OCI-LY1 (cell line): ENCODE results near the gene ABCA13.

ENCODE experiments used
- H2AFZ ChIP-seq: fragments of 200-600 bp; sonication (generic), shearing (Covaris generic); 2 replicates; pipeline ENCODE4 v1.6.0; 2014; ENCODE audit warnings: antibody characterized with exemption, mild to moderate bottlenecking, low read length
- H3F3A ChIP-seq: fragments of 200-600 bp; sonication (generic), shearing (Covaris generic); 2 replicates; pipeline ENCODE4 v1.6.0; 2014; ENCODE audit warnings: mild to moderate bottlenecking, antibody characterized with exemption, low read length, moderate library complexity; ENCODE audit not compliant: insufficient read depth
- H3K27ac ChIP-seq: fragments of 200-600 bp; sonication (generic); 2 replicates; pipeline ENCODE4 v1.5.1; 2014; ENCODE audit warnings: low read length, mixed run types, mild to moderate bottlenecking, low read depth; ENCODE audit not compliant: poor library complexity, severe bottlenecking
- H3K27me3 ChIP-seq: fragments of 200-600 bp; sonication (generic); 2 replicates; pipeline ENCODE4 v1.6.0; 2014; ENCODE audit warnings: antibody characterized with exemption, mild to moderate bottlenecking, low read length, moderate library complexity; ENCODE audit not compliant: insufficient read depth
- H3K36me3 ChIP-seq: fragments of 200-600 bp; sonication (generic); 2 replicates; pipeline ENCODE4 v1.6.1; 2014; ENCODE audit warnings: mild to moderate bottlenecking, antibody characterized with exemption, low read length, moderate library complexity, mixed read lengths; ENCODE audit not compliant: insufficient read depth
- H3K4me1 ChIP-seq: fragments of 200-600 bp; sonication (generic); 2 replicates; pipeline ENCODE4 v1.5.1; 2014; ENCODE audit warnings: mild to moderate bottlenecking, low read length, moderate library complexity; ENCODE audit not compliant: insufficient read depth, severe bottlenecking
- H3K4me2 ChIP-seq: fragments of 200-600 bp; sonication (generic), shearing (Covaris generic); 2 replicates; pipeline ENCODE4 v1.6.1; 2014; ENCODE audit warnings: low read length
- H3K4me3 ChIP-seq: fragments of 200-600 bp; sonication (generic); 2 replicates; pipeline ENCODE4 v1.5.1; 2014; ENCODE audit warnings: low read length, low read depth, mild to moderate bottlenecking, mixed read lengths; ENCODE audit not compliant: poor library complexity, severe bottlenecking
- H3K79me2 ChIP-seq: fragments of 200-600 bp; shearing (Covaris generic); 2 replicates; pipeline ENCODE4 v1.6.1; 2016; ENCODE audit warnings: mixed run types, low read length, mixed read lengths; ENCODE audit not compliant: insufficient read depth
- H3K9ac ChIP-seq: fragments of 200-600 bp; sonication (generic), shearing (Covaris generic); 2 replicates; pipeline ENCODE4 v1.6.1; 2014; ENCODE audit warnings: mild to moderate bottlenecking, low read length, mixed read lengths
- H3K9me2 ChIP-seq: fragments of 200-600 bp; sonication (generic), shearing (Covaris generic); 2 replicates; pipeline ENCODE4 v1.6.1; 2014; ENCODE audit warnings: low read depth, mild to moderate bottlenecking, low read length, mixed read lengths
- H3K9me3 ChIP-seq: fragments of 200-600 bp; shearing (Covaris generic); 2 replicates; pipeline ENCODE4 v1.6.1; 2014; ENCODE audit warnings: low read length, mixed read lengths
- H4K20me1 ChIP-seq: fragments of 200-600 bp; sonication (generic), shearing (Covaris generic); 2 replicates; pipeline ENCODE4 v1.6.0; 2016; ENCODE audit warnings: mild to moderate bottlenecking, low read length; ENCODE audit not compliant: insufficient read depth
- EZH2 ChIP-seq: fragments of 200-600 bp; sonication (generic), shearing (Covaris generic); IDR thresholded peaks from 2 replicates; pipeline ENCODE4 v1.8.0; 2017; ENCODE audit warnings: borderline replicate concordance, mixed run types, mild to moderate bottlenecking, antibody characterized with exemption, low read length, moderate library complexity, mixed read lengths
- TF ChIP-seq, protein P1 (sequence below): fragments of 200-600 bp; sonication (generic), shearing (Covaris generic); IDR thresholded peaks from 2 replicates; pipeline ENCODE4 v1.5.1; 2017; ENCODE audit warnings: mild to moderate bottlenecking, antibody characterized with exemption, low read length, moderate library complexity, mixed read lengths

The ABCA13 gene

DNA sequence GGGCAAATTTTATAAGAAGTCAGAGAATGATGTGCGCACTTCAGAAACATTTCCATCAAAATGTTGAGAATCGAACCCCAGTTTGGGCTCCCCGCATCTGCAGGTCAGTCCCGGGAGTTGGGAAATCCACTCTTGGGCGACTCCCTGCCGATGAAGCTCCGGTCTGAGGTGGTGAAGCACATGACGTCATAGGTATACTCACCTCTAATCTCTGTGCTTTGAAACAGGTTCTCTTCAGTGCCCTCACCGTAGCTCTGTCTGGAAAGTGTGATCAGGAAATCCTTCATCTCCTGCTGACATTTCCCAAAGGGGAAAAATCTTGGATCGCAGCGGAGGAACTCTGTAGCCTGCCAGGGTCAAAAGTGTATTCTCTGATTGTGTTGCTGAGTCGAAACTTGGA is 138.5 kb downstream of the ABCA13 start:
- no peak for TF ChIP-seq EZH2
- TF ChIP-seq, protein P1, sequence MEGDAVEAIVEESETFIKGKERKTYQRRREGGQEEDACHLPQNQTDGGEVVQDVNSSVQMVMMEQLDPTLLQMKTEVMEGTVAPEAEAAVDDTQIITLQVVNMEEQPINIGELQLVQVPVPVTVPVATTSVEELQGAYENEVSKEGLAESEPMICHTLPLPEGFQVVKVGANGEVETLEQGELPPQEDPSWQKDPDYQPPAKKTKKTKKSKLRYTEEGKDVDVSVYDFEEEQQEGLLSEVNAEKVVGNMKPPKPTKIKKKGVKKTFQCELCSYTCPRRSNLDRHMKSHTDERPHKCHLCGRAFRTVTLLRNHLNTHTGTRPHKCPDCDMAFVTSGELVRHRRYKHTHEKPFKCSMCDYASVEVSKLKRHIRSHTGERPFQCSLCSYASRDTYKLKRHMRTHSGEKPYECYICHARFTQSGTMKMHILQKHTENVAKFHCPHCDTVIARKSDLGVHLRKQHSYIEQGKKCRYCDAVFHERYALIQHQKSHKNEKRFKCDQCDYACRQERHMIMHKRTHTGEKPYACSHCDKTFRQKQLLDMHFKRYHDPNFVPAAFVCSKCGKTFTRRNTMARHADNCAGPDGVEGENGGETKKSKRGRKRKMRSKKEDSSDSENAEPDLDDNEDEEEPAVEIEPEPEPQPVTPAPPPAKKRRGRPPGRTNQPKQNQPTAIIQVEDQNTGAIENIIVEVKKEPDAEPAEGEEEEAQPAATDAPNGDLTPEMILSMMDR: no peak
- no peaks in the 10 kb centered on the region for H3K79me2 ChIP-seq
- no peaks in the 10 kb centered on the region for H3F3A ChIP-seq
- H4K20me1 ChIP-seq: no peaks in the 10 kb centered on the region
- H3K27me3 ChIP-seq: no peaks in the 10 kb centered on the region
- H3K9me3 ChIP-seq: no peaks in the 10 kb centered on the region
- no peak overlapping the region for H3K4me3 ChIP-seq
- H3K4me1 ChIP-seq: no peaks in the 10 kb centered on the region
- no peak overlapping the region for H3K4me2 ChIP-seq
- no peaks in the 10 kb centered on the region for H3K36me3 ChIP-seq
- H2AFZ ChIP-seq: no peak overlapping the region
- no peak overlapping the region for H3K27ac ChIP-seq
- no peaks in the 10 kb centered on the region for H3K9me2 ChIP-seq
- H3K9ac ChIP-seq: no peak overlapping the region

DNA sequence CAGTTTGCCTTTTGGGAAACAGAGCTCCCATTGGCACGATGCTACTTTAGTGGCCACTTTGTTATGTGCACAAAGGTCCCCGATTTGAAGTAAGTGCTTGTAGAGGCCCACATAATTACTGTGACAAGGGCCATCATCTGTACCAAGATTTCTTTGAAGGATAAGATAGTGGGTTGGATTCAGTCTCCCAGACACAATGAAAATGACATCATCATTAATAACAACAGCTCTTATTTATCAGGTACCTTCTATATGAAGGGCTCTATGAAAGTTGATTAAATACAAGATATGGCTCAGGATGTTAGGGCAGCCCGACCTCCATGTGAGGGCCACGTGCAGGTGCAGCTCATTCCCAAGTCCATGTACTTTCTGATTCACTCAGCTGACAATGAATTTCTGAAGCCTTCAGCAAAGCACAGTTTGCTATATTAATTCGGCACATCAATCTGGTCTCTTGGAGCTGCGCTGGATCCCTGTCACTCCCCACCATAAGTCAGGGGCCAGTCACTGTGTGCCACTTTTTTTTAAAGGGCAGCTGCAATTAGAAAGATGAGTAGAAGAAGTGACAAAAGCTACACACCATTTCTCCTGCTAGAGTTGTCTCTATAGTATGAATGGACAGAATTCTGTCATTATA is 140.3 kb downstream of the ABCA13 start:
- Histone ChIP-seq H2AFZ (no peak overlapping the region), H3K27me3 (no peaks in the 10 kb centered on the region), H3K9me2 (no peaks in the 10 kb centered on the region), H3K4me1 (no peaks in the 10 kb centered on the region), H3K4me3 (no peak overlapping the region), H3K79me2 (no peaks in the 10 kb centered on the region), H4K20me1 (no peaks in the 10 kb centered on the region), H3K9ac (no peak overlapping the region), H3F3A (no peaks in the 10 kb centered on the region), H3K4me2 (no peak overlapping the region), H3K36me3 (no peaks in the 10 kb centered on the region), H3K27ac (no peak overlapping the region), H3K9me3 (no peaks in the 10 kb centered on the region)
- TF ChIP-seq EZH2: no peak
- TF ChIP-seq, protein P1: no peak

DNA sequence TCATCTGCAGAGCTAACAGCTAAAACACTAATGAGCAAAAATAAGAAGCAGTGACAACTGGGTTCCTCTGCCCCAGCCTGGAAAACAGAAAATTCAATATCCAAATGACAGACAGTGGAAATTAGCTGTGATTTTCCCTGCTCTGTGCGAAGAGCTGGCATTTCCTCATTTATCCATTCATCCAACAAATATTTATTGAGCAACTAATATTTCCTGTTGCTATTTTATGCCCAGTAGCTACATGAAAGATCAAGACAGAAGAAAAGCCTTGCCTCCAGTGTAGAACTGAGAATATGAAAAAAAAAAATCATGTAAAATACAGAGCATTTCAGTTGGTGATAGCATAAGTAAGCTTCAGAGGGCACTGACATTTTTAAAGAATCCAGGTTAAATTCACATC is 140.9 kb downstream of the ABCA13 start:
- Histone ChIP-seq H2AFZ (no peak overlapping the region), H3K9ac (no peak overlapping the region), H3K27me3 (no peaks in the 10 kb centered on the region), H3K4me2 (no peak overlapping the region), H3K9me3 (no peaks in the 10 kb centered on the region), H3K79me2 (no peaks in the 10 kb centered on the region), H3F3A (no peaks in the 10 kb centered on the region), H3K4me3 (no peak overlapping the region), H4K20me1 (no peaks in the 10 kb centered on the region), H3K36me3 (no peaks in the 10 kb centered on the region), H3K27ac (no peak overlapping the region), H3K9me2 (no peaks in the 10 kb centered on the region), H3K4me1 (no peaks in the 10 kb centered on the region)
- no peak for TF ChIP-seq EZH2
- TF ChIP-seq, protein P1: no peak
